ENCODE measurements around the gene LBX1.

LBX1 gene

DNA sequence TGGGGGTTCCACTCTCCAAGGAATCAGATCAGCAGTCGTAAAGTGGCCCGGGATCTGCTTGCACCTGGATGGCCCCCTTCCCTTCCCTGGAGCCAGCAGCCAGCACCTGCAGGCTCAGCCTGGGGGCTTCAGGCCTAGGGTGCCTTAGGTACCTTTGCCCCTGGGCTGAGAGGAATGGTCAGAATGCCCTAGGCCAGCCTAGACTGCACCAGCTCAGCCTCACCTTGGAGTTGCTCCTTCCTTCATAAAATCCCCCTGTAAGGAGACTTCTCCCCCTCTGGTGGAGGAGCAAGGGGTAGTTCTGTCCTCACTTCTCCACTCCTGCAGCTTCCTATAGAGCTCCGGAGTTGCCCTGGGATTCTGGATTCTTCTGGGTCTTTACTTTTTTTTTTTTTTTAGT, 32.4 kb upstream of the LBX1 start:
- H3K27me3 ChIP-seq (ENCODE audit: control insufficient read depth in 1 of 2, insufficient read depth in 2 of 2, low read length in 2 of 2): peaks cover 13 to 20% of the 10 kb centered on the region in 2 donors

DNA sequence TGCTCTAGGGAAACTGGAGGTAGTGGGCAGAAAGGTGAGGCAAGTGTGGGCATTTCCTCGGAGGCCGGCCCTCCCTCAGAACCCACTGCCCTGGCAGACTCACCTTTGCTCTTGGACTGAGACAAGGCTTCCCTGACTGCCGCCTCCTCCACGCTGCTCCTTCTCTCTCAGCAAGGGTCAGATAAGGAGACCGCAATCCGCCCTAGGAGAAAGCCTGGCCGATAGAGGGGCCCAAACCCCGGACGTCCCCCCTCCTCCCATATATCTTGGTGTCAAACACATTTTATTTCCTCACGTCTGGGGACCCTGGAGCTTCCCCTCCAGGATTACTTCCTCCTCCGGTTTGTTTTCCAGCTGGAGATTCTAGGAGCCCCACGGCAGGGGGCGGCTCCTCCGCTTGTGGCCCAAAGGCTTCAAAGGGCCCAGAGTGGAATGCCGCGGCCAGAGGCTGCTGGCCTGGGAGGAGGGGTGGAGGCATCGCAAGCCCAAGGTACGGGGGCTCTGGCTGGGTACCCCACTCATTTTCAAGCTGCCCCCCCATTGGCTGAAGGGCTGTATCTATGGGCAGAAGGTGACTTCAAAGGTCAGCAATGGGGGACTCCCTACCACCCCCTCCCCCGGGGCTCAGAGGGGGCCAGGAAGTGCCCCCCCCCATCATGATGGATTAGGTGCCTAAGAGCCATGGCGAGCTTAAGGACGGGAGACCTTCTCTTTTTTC, 31.7 kb upstream of the LBX1 start:
- no peak overlapping the region for H3K9ac ChIP-seq (ENCODE audit: low read length in 2 of 2)
- H3K27me3 ChIP-seq (ENCODE audit: control insufficient read depth in 1 of 2, insufficient read depth in 2 of 2, low read length in 2 of 2): peaks cover 13 to 20% of the 10 kb centered on the region in 2 donors
- no peak overlapping the region for H3K4me3 ChIP-seq (ENCODE audit: low read length in 2 of 2)
- peaks cover 0 to 5% of the 10 kb centered on the region in 2 donors for H3K9me3 ChIP-seq (ENCODE audit: control insufficient read depth in 2 of 2, low read length in 2 of 2)
- no peak overlapping the region for H3K27ac ChIP-seq (ENCODE audit: low read length)
- no peaks in the 10 kb centered on the region for H3K4me1 ChIP-seq (ENCODE audit: control insufficient read depth, insufficient read depth, low read length)
- H3K36me3 ChIP-seq (ENCODE audit: control insufficient read depth in 2 of 2, insufficient read depth in 2 of 2, low read length in 2 of 2): no peaks in the 10 kb centered on the region

More for the DNA sequence above, 32.4 kb upstream of the LBX1 start:
- Histone ChIP-seq H3K9ac (ENCODE audit: low read length in 2 of 2) (no peak overlapping the region), H3K4me1 (ENCODE audit: control insufficient read depth, insufficient read depth, low read length) (no peaks in the 10 kb centered on the region), H3K4me3 (ENCODE audit: low read length in 2 of 2) (no peak overlapping the region), H3K36me3 (ENCODE audit: control insufficient read depth in 2 of 2, insufficient read depth in 2 of 2, low read length in 2 of 2) (no peaks in the 10 kb centered on the region), H3K27ac (ENCODE audit: low read length) (no peak overlapping the region), H3K9me3 (ENCODE audit: control insufficient read depth in 2 of 2, low read length in 2 of 2) (peaks cover 0 to 5% of the 10 kb centered on the region in 2 donors)

DNA sequence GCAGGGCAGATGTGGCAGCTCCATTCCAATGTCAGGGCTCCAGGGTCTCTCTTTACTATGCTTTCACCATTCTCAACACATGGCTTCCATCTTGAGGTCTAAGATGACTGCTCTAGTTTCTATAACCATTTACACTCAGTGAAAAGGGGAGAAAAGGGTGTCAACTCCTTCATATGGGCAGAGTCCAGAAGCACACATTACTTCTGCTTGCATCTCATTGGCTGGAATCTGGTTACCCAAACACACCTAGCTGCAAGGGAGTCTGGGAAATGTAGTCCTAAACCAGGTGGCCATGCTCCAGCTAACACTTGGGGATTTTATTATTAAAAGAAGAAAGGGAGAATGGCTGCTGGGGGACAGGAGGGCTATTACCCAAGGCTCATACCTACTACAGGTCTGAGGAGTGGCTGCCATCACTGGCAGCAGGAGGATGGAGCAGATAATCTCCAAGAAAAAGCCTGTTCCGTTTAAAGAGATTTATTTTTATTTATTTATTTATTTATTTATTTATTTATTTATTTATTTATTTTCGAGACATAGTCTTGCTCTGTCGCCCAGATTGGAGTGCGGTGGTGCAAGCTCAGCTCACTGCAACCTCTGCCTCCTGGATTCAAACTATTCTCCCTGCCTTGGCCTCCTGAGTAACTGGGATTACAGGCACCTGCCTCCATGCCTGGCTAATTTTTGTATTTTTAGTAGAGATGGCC, 29.1 kb upstream of the LBX1 start:
- H3K36me3 ChIP-seq (ENCODE audit: control insufficient read depth in 2 of 2, insufficient read depth in 2 of 2, low read length in 2 of 2): no peaks in the 10 kb centered on the region
- H3K4me1 ChIP-seq (ENCODE audit: control insufficient read depth, insufficient read depth, low read length): no peaks in the 10 kb centered on the region
- peaks cover 0 to 5% of the 10 kb centered on the region in 2 donors for H3K9me3 ChIP-seq (ENCODE audit: control insufficient read depth in 2 of 2, low read length in 2 of 2)
- H3K9ac ChIP-seq (ENCODE audit: low read length in 2 of 2): no peak overlapping the region
- no peak overlapping the region for H3K27ac ChIP-seq (ENCODE audit: low read length)
- peaks cover 17 to 24% of the 10 kb centered on the region in 2 donors for H3K27me3 ChIP-seq (ENCODE audit: control insufficient read depth in 1 of 2, insufficient read depth in 2 of 2, low read length in 2 of 2)
- H3K4me3 ChIP-seq (ENCODE audit: low read length in 2 of 2): no peak overlapping the region

DNA sequence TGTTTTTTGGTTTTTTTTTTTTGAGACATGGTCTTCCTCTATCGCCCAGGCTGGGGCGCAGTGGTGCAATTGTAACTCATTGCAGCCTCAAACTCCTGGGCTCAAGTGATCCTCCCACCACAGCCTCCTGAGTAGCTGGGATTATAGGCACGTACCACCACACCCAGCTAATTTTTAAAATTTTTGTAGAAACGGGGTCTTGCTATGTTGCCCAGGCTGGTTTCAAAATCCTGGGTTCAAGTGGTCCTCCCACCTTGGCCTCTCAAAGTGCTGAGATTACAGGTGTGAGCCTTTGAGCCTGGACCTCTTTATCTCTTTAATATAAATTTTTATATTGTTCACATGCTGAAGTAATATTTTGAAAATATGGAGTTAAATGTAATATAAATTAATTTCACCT, 28.2 kb upstream of the LBX1 start:
- H3K9me3 ChIP-seq (ENCODE audit: control insufficient read depth in 2 of 2, low read length in 2 of 2): peaks cover 0 to 5% of the 10 kb centered on the region in 2 donors
- H3K36me3 ChIP-seq (ENCODE audit: control insufficient read depth in 2 of 2, insufficient read depth in 2 of 2, low read length in 2 of 2): no peaks in the 10 kb centered on the region
- no peak overlapping the region for H3K4me3 ChIP-seq (ENCODE audit: low read length in 2 of 2)
- H3K27ac ChIP-seq (ENCODE audit: low read length): no peak overlapping the region
- no peaks in the 10 kb centered on the region for H3K4me1 ChIP-seq (ENCODE audit: control insufficient read depth, insufficient read depth, low read length)
- H3K9ac ChIP-seq (ENCODE audit: low read length in 2 of 2): no peak overlapping the region
- H3K27me3 ChIP-seq (ENCODE audit: control insufficient read depth in 1 of 2, insufficient read depth in 2 of 2, low read length in 2 of 2): peaks cover 20 to 24% of the 10 kb centered on the region in 2 donors

DNA sequence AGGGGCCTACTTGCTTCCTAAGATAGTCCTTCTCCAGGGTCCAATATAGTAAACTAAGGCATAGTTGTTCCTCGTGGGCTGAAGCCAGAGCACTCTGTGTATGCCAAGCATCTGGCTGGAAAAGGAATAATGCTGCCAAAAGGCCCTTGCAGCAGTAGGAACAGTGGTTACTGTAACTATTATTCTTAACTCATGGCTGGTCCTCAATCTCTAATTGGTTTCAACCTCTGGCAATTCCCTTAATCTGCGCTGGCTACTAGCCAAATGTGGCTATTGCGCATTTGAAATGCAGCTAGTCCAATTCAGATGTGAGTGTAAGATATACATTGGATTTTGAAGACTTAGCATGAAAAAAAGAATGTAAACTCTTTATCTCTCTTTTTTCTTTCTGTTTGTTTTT, 27.8 kb upstream of the LBX1 start:
- peaks cover 23 to 24% of the 10 kb centered on the region in 2 donors for H3K27me3 ChIP-seq (ENCODE audit: control insufficient read depth in 1 of 2, insufficient read depth in 2 of 2, low read length in 2 of 2)

DNA sequence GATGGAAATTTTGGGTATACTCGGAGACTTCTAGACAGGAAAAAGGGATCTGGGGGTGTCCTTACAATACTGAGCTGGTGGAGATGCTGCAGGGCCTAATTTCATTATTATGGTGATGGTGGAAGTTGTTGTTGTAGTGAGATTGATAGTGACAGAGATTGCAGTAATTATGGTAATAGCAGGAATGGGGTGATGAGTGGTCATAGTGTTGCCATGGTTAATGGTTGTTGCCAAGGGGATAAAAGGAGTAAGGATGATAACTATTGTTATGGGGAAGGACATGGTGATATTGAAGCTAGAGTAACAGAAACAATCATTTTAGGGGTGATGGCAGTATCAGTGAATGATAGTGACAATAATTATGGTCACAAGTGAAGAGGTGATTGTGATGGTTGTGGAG, 27.1 kb upstream of the LBX1 start:
- H3K27ac ChIP-seq (ENCODE audit: low read length): no peak overlapping the region
- no peak overlapping the region for H3K4me3 ChIP-seq (ENCODE audit: low read length in 2 of 2)
- H3K9ac ChIP-seq (ENCODE audit: low read length in 2 of 2): no peak overlapping the region
- peaks cover 21 to 23% of the 10 kb centered on the region in 2 donors for H3K27me3 ChIP-seq (ENCODE audit: control insufficient read depth in 1 of 2, insufficient read depth in 2 of 2, low read length in 2 of 2)
- no peaks in the 10 kb centered on the region for H3K4me1 ChIP-seq (ENCODE audit: control insufficient read depth, insufficient read depth, low read length)
- H3K9me3 ChIP-seq (ENCODE audit: control insufficient read depth in 2 of 2, low read length in 2 of 2): peaks cover 0 to 5% of the 10 kb centered on the region in 2 donors
- H3K36me3 ChIP-seq (ENCODE audit: control insufficient read depth in 2 of 2, insufficient read depth in 2 of 2, low read length in 2 of 2): no peaks in the 10 kb centered on the region

More for the DNA sequence above, 27.8 kb upstream of the LBX1 start:
- peaks cover 0 to 5% of the 10 kb centered on the region in 2 donors for H3K9me3 ChIP-seq (ENCODE audit: control insufficient read depth in 2 of 2, low read length in 2 of 2)
- no peak overlapping the region for H3K4me3 ChIP-seq (ENCODE audit: low read length in 2 of 2)
- H3K9ac ChIP-seq (ENCODE audit: low read length in 2 of 2): no peak overlapping the region
- no peak overlapping the region for H3K27ac ChIP-seq (ENCODE audit: low read length)
- H3K4me1 ChIP-seq (ENCODE audit: control insufficient read depth, insufficient read depth, low read length): no peaks in the 10 kb centered on the region
- no peaks in the 10 kb centered on the region for H3K36me3 ChIP-seq (ENCODE audit: control insufficient read depth in 2 of 2, insufficient read depth in 2 of 2, low read length in 2 of 2)

DNA sequence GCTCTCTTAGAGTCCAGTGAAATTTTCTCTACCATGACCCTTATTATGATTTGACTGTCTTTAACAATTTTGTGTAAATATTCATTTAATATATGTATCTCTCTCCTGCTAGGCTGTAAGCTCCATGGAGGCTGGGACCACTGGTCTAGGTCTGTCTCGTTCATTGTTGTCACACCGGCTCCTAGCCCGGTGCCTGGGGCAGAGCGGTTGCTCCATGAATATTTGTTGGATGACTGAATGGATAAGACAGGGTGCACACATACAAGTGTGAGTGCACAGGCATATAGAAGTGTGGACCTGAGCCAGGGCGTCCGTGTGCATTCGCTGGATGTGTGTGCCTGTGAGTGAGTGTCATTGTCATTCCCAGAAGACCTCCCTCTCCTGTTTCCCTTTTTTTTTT, 20.9 kb upstream of the LBX1 start:
- peaks cover 20 to 37% of the 10 kb centered on the region in 2 donors for H3K27me3 ChIP-seq (ENCODE audit: control insufficient read depth in 1 of 2, insufficient read depth in 2 of 2, low read length in 2 of 2)
- no peaks in the 10 kb centered on the region for H3K4me1 ChIP-seq (ENCODE audit: control insufficient read depth, insufficient read depth, low read length)
- no peak overlapping the region for H3K27ac ChIP-seq (ENCODE audit: low read length)
- H3K9me3 ChIP-seq (ENCODE audit: control insufficient read depth in 2 of 2, low read length in 2 of 2): no peaks in the 10 kb centered on the region
- H3K9ac ChIP-seq (ENCODE audit: low read length in 2 of 2): no peak overlapping the region
- H3K4me3 ChIP-seq (ENCODE audit: low read length in 2 of 2): no peak overlapping the region
- no peaks in the 10 kb centered on the region for H3K36me3 ChIP-seq (ENCODE audit: control insufficient read depth in 2 of 2, insufficient read depth in 2 of 2, low read length in 2 of 2)

DNA sequence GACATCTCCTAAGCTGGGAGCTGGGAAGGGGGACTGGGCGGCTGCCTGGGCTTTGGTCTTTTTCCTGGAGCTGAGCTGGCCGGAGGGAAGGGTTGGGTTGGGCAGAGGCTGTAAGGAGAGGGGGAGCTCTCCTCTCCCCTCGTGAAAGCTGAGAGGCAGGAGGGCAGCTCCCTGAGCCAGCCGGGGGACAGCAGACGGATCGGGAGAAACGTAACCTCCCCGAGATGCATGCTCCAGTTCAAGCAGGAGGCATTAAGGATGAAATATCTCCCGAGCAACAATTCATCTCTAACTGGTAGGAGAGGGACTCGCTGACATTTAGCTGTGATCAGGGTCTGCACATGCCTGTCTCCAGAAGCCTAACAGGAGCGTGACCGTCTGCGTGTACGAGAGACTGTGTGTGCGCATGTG, 19.9 kb upstream of the LBX1 start:
- peaks cover 18 to 32% of the 10 kb centered on the region in 2 donors for H3K27me3 ChIP-seq (ENCODE audit: control insufficient read depth in 1 of 2, insufficient read depth in 2 of 2, low read length in 2 of 2)
- peaks cover 2% of the 10 kb centered on the region for H3K4me1 ChIP-seq (ENCODE audit: control insufficient read depth, insufficient read depth, low read length)
- no peaks in the 10 kb centered on the region for H3K36me3 ChIP-seq (ENCODE audit: control insufficient read depth in 2 of 2, insufficient read depth in 2 of 2, low read length in 2 of 2)
- no peak overlapping the region for H3K9ac ChIP-seq (ENCODE audit: low read length in 2 of 2)
- H3K4me3 ChIP-seq (ENCODE audit: low read length in 2 of 2): no peak overlapping the region
- no peaks in the 10 kb centered on the region for H3K9me3 ChIP-seq (ENCODE audit: control insufficient read depth in 2 of 2, low read length in 2 of 2)
- H3K27ac ChIP-seq (ENCODE audit: low read length): no peak overlapping the region

DNA sequence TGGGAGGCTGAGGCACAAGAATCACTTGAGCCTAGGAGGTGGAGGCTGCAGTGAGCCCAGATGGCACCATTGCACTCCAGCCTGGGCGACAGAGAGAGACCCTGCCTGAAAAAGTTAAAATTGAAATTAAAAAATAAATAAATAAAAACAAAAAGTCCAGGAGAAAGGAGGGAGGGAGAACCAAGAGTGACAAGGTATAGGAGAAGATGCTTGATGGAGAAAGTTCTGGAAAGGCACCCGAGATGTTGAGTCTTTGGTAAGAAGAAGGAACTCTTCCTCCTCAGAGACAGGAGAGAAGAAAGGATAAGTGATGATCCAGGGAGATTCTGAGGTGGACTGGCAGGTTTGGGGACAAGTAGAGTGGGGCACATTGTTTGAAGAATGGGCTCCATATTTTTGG, 17.4 kb upstream of the LBX1 start:
- no peak overlapping the region for H3K27ac ChIP-seq (ENCODE audit: low read length)
- H3K4me3 ChIP-seq (ENCODE audit: low read length in 2 of 2): no peak overlapping the region
- H3K27me3 ChIP-seq (ENCODE audit: control insufficient read depth in 1 of 2, insufficient read depth in 2 of 2, low read length in 2 of 2): peaks cover 12 to 28% of the 10 kb centered on the region in 2 donors
- no peak overlapping the region for H3K9ac ChIP-seq (ENCODE audit: low read length in 2 of 2)
- no peaks in the 10 kb centered on the region for H3K36me3 ChIP-seq (ENCODE audit: control insufficient read depth in 2 of 2, insufficient read depth in 2 of 2, low read length in 2 of 2)
- H3K9me3 ChIP-seq (ENCODE audit: control insufficient read depth in 2 of 2, low read length in 2 of 2): no peaks in the 10 kb centered on the region
- peaks cover 2% of the 10 kb centered on the region for H3K4me1 ChIP-seq (ENCODE audit: control insufficient read depth, insufficient read depth, low read length)

DNA sequence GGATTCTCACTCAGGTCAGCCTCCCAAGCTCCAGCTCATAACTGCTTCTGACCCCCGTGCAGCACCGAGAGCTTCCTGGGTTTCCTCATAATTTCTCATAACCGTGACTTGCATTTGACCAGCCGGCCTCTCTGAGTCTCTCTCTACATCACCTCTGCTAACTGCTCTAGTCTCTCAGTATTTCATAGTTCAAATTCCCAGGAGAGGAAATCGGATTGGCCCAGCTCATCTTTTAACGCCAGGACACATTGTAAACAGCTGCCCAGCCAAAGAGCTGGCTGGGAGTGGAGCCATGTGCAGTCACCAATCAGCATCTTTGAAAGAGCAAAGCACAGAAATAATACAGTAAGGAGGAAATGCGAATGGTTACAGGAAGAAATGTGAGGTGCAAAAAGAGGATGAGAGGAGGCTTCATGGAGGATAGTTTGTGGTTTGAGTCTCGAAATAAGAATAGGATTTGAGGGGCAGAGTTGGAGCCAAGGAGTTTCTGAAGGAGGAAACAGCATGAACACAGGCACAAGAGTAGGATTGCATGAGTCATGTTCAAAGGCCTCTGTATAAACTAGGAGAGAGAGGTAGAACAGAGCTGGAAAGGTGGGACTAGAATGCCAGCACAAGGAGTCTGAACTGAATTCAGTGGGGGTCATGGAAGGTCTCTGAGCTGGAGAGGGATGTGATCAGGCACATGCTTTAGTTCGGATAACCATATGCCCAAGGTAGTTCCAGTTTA, 15.2 kb upstream of the LBX1 start:
- no peaks in the 10 kb centered on the region for H3K36me3 ChIP-seq (ENCODE audit: control insufficient read depth in 2 of 2, insufficient read depth in 2 of 2, low read length in 2 of 2)
- no peak overlapping the region for H3K9ac ChIP-seq (ENCODE audit: low read length in 2 of 2)
- peaks cover 17 to 32% of the 10 kb centered on the region in 2 donors for H3K27me3 ChIP-seq (ENCODE audit: control insufficient read depth in 1 of 2, insufficient read depth in 2 of 2, low read length in 2 of 2)
- H3K4me1 ChIP-seq (ENCODE audit: control insufficient read depth, insufficient read depth, low read length): peaks cover 2% of the 10 kb centered on the region
- no peaks in the 10 kb centered on the region for H3K9me3 ChIP-seq (ENCODE audit: control insufficient read depth in 2 of 2, low read length in 2 of 2)
- H3K4me3 ChIP-seq (ENCODE audit: low read length in 2 of 2): no peak overlapping the region
- no peak overlapping the region for H3K27ac ChIP-seq (ENCODE audit: low read length)
